Measurements from ENCODE around the gene RAC2. TPM values are rescaled to one million over a fixed set of nuclear protein-coding genes. Genes with fewer than 3 reads are reported as not detected.

RAC2 gene
- total and polyA plus RNA-seq, 9 of the 15 experiments (the other 6 are each of a cell fraction or from before 2014, with no cell fraction given) = 22.7 to 103 (median 43.3) TPM

DNA sequence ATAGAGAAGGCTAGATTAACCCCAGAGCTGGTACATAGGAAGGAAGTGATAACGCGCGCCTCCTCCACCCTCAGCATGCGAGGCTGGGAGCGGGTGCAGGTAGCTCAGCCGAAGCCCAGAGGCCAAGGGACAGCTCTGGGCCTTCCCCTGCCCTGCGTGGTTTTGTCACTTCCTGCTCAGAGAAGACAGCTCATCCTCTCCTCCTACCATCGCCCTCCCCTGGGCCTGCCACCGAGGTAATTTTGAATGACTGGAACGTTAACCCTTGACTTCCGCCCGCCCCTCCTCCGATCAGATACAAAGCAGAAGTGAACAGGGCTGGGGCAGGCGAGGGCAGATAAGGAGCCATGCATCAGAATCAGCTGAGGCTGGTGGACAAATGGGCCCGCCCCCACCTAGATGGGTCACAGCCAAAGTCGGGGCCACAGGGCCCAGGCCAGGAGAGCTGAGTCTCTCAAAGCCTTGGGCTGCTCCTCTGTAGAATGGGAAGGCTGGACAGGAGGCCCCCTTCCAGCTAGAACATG is 1.6 kb downstream of the RAC2 start (continued):
- no peak for TF ChIP-seq CAMTA2 (CRISPR knock-in tag; conservative IDR thresholded peaks at IDR 0.05)
- TF ChIP-seq ZNF436 (CRISPR knock-in tag; IDR thresholded peaks at IDR 0.05) = no peak
- 0 out of 2 replicates have a peak, but pooled peaks have one; percentile 17 for TF ChIP-seq CHD2 (IDR thresholded peaks at IDR 0.05; ENCODE audit: low read depth, low read length)
- TF ChIP-seq MYBL2 (IDR thresholded peaks at IDR 0.05; ENCODE audit: low read depth) = peak; percentile 96
- TF ChIP-seq MYBL2 (CRISPR knock-in tag; IDR thresholded peaks at IDR 0.05; ENCODE audit: borderline replicate concordance) = no peak
- TF ChIP-seq, protein P1, sequence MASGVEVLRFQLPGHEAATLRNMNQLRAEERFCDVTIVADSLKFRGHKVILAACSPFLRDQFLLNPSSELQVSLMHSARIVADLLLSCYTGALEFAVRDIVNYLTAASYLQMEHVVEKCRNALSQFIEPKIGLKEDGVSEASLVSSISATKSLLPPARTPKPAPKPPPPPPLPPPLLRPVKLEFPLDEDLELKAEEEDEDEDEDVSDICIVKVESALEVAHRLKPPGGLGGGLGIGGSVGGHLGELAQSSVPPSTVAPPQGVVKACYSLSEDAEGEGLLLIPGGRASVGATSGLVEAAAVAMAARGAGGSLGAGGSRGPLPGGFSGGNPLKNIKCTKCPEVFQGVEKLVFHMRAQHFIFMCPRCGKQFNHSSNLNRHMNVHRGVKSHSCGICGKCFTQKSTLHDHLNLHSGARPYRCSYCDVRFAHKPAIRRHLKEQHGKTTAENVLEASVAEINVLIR (CRISPR knock-in tag; IDR thresholded peaks at IDR 0.05) = peak; percentile 44; the same call in 1 of the 2 replicates
- no peak for TF ChIP-seq FOS (IDR thresholded peaks at IDR 0.05; ENCODE audit: extremely low read depth, insufficient read length)
- peak; percentile 72 to 86 for TF ChIP-seq TRIM24 (IDR thresholded peaks at IDR 0.05)
- TF ChIP-seq ZNF12 (CRISPR knock-in tag; IDR thresholded peaks at IDR 0.05) = no peak
- peak; percentile 63 to 74; a peak in 2 of 4 replicates for TF ChIP-seq ARNT (IDR thresholded peaks at IDR 0.05)
- TF ChIP-seq, protein P2, sequence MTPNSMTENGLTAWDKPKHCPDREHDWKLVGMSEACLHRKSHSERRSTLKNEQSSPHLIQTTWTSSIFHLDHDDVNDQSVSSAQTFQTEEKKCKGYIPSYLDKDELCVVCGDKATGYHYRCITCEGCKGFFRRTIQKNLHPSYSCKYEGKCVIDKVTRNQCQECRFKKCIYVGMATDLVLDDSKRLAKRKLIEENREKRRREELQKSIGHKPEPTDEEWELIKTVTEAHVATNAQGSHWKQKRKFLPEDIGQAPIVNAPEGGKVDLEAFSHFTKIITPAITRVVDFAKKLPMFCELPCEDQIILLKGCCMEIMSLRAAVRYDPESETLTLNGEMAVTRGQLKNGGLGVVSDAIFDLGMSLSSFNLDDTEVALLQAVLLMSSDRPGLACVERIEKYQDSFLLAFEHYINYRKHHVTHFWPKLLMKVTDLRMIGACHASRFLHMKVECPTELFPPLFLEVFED (CRISPR knock-in tag; conservative IDR thresholded peaks at IDR 0.05) = 0 out of 2 replicates have a peak, but pooled peaks have one; percentile 23
- peak; percentile 93 for TF ChIP-seq ETV1 (tag; conservative IDR thresholded peaks at IDR 0.05; ENCODE audit: low read depth)

Data from K562 (cell line).